Mesenchymal stem cell (in vitro differentiated cells and primary cell): ENCODE measurements around the gene ANXA9.
A peak's percentile ranks its signal among the peaks of the same experiment; 100 is the strongest.

Experiments
- DNase-seq: peaks from one replicate; pipeline ENCODE4 v3.0.0-alpha.2; 2013
- H2AFZ ChIP-seq: one replicate; pipeline ENCODE4 v1.6.1; 2013; ENCODE audit warnings: low read depth, mild to moderate bottlenecking, control low read depth, inconsistent platforms, low read length, moderate library complexity
- H2AK5ac ChIP-seq: 2 replicates; pipeline ENCODE4 v1.6.1; 2013; ENCODE audit warnings: low read length, moderate library complexity, mild to moderate bottlenecking, inconsistent platforms; ENCODE audit not compliant: severe bottlenecking
- H2BK120ac ChIP-seq: one replicate; pipeline ENCODE4 v1.6.1; 2013; ENCODE audit warnings: low read depth, mild to moderate bottlenecking, inconsistent platforms, low read length, moderate library complexity
- H2BK12ac ChIP-seq, 2 experiments: one replicate each; pipeline ENCODE4 v1.6.1; 2013; ENCODE audit warnings: inconsistent platforms in 2 of 2, low read length in 2 of 2, mild to moderate bottlenecking in 2 of 2, moderate library complexity in 2 of 2, control low read depth in 1 of 2
- H2BK15ac ChIP-seq: one replicate; pipeline ENCODE4 v1.6.1; 2013; ENCODE audit warnings: mild to moderate bottlenecking, low read depth, inconsistent platforms; ENCODE audit not compliant: poor library complexity, severe bottlenecking
- H2BK5ac ChIP-seq: 2 replicates; pipeline ENCODE4 v1.6.1; 2013; ENCODE audit warnings: low read depth, mild to moderate bottlenecking, low read length, control low read depth, inconsistent platforms; ENCODE audit not compliant: poor library complexity, severe bottlenecking
- H3K14ac ChIP-seq, 2 experiments: one replicate each; pipeline ENCODE4 v1.6.1; 2013; ENCODE audit warnings: inconsistent platforms in 2 of 2, low read length in 2 of 2, control low read depth in 1 of 2, mild to moderate bottlenecking in 1 of 2, moderate library complexity in 1 of 2
- H3K18ac ChIP-seq, 2 experiments: one replicate each; pipeline ENCODE4 v1.6.1; 2013; ENCODE audit warnings: inconsistent platforms in 2 of 2, low read length in 2 of 2, control low read depth in 1 of 2, low read depth in 1 of 2, mild to moderate bottlenecking in 1 of 2
- H3K23ac ChIP-seq, 2 experiments: one replicate each; pipeline ENCODE4 v1.6.1; 2013; ENCODE audit warnings: inconsistent platforms in 2 of 2, low read length in 2 of 2, mild to moderate bottlenecking in 2 of 2, moderate library complexity in 2 of 2, control low read depth in 1 of 2
- H3K27ac ChIP-seq: 2 replicates; pipeline ENCODE4 v1.5.1; 2013; ENCODE audit warnings: mild to moderate bottlenecking, moderate library complexity, low read length, control low read depth, inconsistent platforms; ENCODE audit not compliant: poor library complexity, severe bottlenecking
- H3K27me3 ChIP-seq, 2 experiments: 2 replicates each; pipeline versions ENCODE4 v1.6.1 to v1.7.0; 2013; ENCODE audit warnings: low read length in 2 of 2, mild to moderate bottlenecking in 2 of 2, moderate library complexity in 2 of 2, control low read depth in 1 of 2, inconsistent platforms in 1 of 2; ENCODE audit not compliant: control insufficient read depth in 1 of 2, insufficient read depth in 1 of 2
- H3K36me3 ChIP-seq, 2 experiments: 2 replicates each; pipeline versions ENCODE4 v1.6.1 to v1.7.0; 2013; ENCODE audit warnings: low read length in 2 of 2, control low read depth in 1 of 2, inconsistent platforms in 1 of 2, low read depth in 1 of 2, mild to moderate bottlenecking in 1 of 2; ENCODE audit not compliant: insufficient read depth in 2 of 2, control insufficient read depth in 1 of 2
- H3K4ac ChIP-seq, 2 experiments: one replicate each; pipeline ENCODE4 v1.6.1; 2013; ENCODE audit warnings: inconsistent platforms in 2 of 2, low read length in 2 of 2, mild to moderate bottlenecking in 2 of 2, moderate library complexity in 2 of 2, control low read depth in 1 of 2, low read depth in 1 of 2
- H3K4me1 ChIP-seq: 2 replicates; pipeline ENCODE4 v1.6.1; 2013; ENCODE audit warnings: low read depth, low read length, control low read depth; ENCODE audit not compliant: control insufficient read depth, insufficient read depth
- H3K4me2 ChIP-seq: 2 replicates; pipeline ENCODE4 v1.6.1; 2013; ENCODE audit warnings: low read length, mild to moderate bottlenecking, inconsistent platforms; ENCODE audit not compliant: poor library complexity, severe bottlenecking
- H3K4me3 ChIP-seq, 2 experiments: 2 replicates each; pipeline versions ENCODE4 v1.5.1 to v1.7.0; 2013; ENCODE audit warnings: low read length in 2 of 2, mild to moderate bottlenecking in 2 of 2, control low read depth in 1 of 2, low read depth in 1 of 2; ENCODE audit not compliant: insufficient read depth in 1 of 2
- H3K79me1 ChIP-seq: replicated peaks from 2 replicates; pipeline ENCODE4 v1.6.1; 2013; ENCODE audit warnings: mild to moderate bottlenecking, control low read depth, low read length, inconsistent platforms; ENCODE audit not compliant: poor library complexity, severe bottlenecking
- H3K9ac ChIP-seq: 2 replicates; pipeline ENCODE4 v1.7.0; 2013; ENCODE audit warnings: mild to moderate bottlenecking, low read length, moderate library complexity
- H3K9me3 ChIP-seq: 2 replicates; pipeline ENCODE4 v1.7.0; 2013; ENCODE audit warnings: mild to moderate bottlenecking, low read length; ENCODE audit not compliant: control insufficient read depth
- H4K8ac ChIP-seq: one replicate; pipeline ENCODE4 v1.6.1; 2013; ENCODE audit warnings: inconsistent platforms, mild to moderate bottlenecking, low read length, moderate library complexity
- H4K91ac ChIP-seq: one replicate; pipeline ENCODE4 v1.6.1; 2013; ENCODE audit warnings: mild to moderate bottlenecking, low read length, inconsistent platforms
- WGBS: methylation state at CpG from one replicate; pipeline ENCODE4 v1.1.7; 2013; ENCODE audit warnings: mixed read lengths; 5-methylcytosine and 5-hydroxymethylcytosine counted together

The ANXA9 gene

DNA sequence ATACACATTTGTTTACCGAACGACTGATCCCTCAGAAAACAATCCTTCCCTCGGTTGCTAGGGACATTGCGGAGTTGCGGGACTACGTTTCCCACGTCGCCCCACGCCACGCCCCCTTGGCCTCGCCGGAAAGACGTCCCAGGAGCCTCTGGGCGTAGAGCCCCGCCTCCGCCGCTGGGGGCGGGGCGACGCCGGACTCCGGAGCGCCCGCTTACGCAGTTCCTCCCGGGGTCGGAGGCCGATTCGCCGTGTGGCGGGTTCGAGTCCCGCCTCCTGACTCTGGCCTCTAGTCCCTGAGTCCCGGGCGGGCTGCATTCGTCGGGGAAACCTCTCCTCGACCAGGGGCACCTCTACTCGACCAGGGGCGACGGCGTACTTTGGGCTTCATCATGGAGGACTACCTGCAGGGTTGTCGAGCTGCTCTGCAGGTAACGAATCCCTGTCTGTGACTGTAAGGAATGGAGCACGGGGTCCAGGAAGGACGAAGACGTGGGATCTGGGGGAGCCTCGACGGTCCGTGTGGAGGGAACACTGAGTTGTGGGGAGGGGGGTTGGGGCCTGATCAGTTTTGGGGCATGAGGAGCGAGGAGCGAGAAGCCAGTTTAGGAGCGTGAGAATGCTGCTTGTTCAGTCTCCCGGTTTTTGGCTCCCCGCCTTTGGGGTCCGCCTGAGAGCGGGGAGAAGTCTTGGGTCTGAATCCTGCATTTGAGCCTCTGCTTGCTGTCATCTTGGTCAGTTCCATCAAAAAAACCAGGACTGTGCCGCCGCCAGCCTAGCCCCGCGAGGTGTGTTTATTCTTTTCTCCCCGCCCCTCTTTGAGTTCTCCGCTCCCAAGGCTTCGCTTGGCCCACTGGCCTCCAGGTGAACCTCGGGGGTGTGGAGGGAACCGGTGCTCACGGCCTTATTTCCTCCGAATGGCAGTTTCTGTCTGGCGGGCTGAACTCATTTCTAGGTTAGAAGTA is 26.4 kb downstream of the ANXA9 start, which contains the start of gene PRUNE1:
Gene PRUNE1, plus strand, starts transcription at position 206 of the 962 bp plus-strand sequence. Its CDS starts 184 bp downstream, at position 390.
- Histone ChIP-seq H2BK12ac (peak within 1 kb of the TSS; percentile 49 to 59), H2AFZ (peak within 1 kb of the TSS; percentile 83)

DNA sequence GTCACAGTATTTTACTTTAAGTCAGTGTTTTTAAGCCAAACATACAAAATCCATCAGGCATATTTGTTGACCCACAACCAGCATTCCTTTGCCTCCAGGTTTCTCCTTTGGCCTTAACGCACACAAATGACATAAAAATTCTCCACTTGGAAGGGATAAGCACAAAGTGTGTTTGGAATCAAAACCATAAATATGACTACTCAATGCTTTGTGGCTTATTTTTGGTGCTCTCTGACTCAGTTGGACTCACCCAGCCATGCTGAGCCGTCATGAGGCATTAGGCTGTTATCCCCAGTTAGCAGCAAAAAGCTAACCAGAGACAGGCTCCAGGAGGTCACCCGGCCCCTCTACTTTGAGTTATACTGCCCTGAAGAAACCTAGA is 27.1 kb downstream of the ANXA9 start:
- peaks cover 13% of the 10 kb centered on the region for H3K79me1 ChIP-seq
- no peaks in the 10 kb centered on the region for H3K27me3 ChIP-seq
- no peak overlapping the region for H4K91ac ChIP-seq
- H2BK12ac ChIP-seq, result no peak overlapping the region
- no peak overlapping the region for H2AFZ ChIP-seq
- H3K23ac ChIP-seq, result no peak overlapping the region
- H2BK120ac ChIP-seq, result no peak overlapping the region
- H3K4me2 ChIP-seq, result peak overlapping the region; percentile 73
- peak overlapping the region in 1 of 2 experiments; percentile 35 for H3K18ac ChIP-seq
- H3K36me3 ChIP-seq, result no peaks in the 10 kb centered on the region
- H3K14ac ChIP-seq, result no peak overlapping the region
- H3K4ac ChIP-seq, result peak overlapping the region in 1 of 2 experiments; percentile 18
- peaks cover 19% of the 10 kb centered on the region for H3K4me1 ChIP-seq
- no peak overlapping the region for H2AK5ac ChIP-seq
- H3K9ac ChIP-seq, result peak overlapping the region; percentile 97
- 81% methylated on average over 3 of the region's 3 CpGs for WGBS
- H3K9me3 ChIP-seq, result no peaks in the 10 kb centered on the region
- H2BK5ac ChIP-seq, result no peak overlapping the region
- H4K8ac ChIP-seq, result no peak overlapping the region
- no peak overlapping the region for H2BK15ac ChIP-seq
- H3K4me3 ChIP-seq, result peak overlapping the region; percentile 73 to 93
- no peak for DNase-seq
- H3K27ac ChIP-seq, result peak overlapping the region; percentile 46

More for the DNA sequence above, 26.4 kb downstream of the ANXA9 start, which contains the start of gene PRUNE1:
- Histone ChIP-seq H3K27ac (peak within 1 kb of the TSS; percentile 49), H2AK5ac (no peak within 1 kb of the TSS), H2BK5ac (peak within 1 kb of the TSS; percentile 2), H4K8ac (peak within 1 kb of the TSS; percentile 93), H3K14ac (peak within 1 kb of the TSS in 1 of 2 experiments; percentile 63), H2BK120ac (no peak within 1 kb of the TSS), H2BK15ac (no peak within 1 kb of the TSS), H3K79me1 (peaks cover 12% of the 10 kb centered on the region), H3K9ac (peak within 1 kb of the TSS; percentile 97), H3K9me3 (no peaks in the 10 kb centered on the region), H3K27me3 (no peaks in the 10 kb centered on the region), H4K91ac (peak within 1 kb of the TSS; percentile 80), H3K4ac (peak within 1 kb of the TSS; percentile 92), H3K18ac (peak within 1 kb of the TSS; percentile 85 to 90), H3K4me3 (peak within 1 kb of the TSS; percentile 73 to 93), H3K23ac (peak within 1 kb of the TSS; percentile 2 to 51), H3K4me2 (peak within 1 kb of the TSS; percentile 73), H3K36me3 (no peaks in the 10 kb centered on the region), H3K4me1 (peaks cover 19% of the 10 kb centered on the region)
- DNase-seq, result peak; percentile 99
- under 1% methylated on average over 64 of the region's 69 CpGs for WGBS

DNA sequence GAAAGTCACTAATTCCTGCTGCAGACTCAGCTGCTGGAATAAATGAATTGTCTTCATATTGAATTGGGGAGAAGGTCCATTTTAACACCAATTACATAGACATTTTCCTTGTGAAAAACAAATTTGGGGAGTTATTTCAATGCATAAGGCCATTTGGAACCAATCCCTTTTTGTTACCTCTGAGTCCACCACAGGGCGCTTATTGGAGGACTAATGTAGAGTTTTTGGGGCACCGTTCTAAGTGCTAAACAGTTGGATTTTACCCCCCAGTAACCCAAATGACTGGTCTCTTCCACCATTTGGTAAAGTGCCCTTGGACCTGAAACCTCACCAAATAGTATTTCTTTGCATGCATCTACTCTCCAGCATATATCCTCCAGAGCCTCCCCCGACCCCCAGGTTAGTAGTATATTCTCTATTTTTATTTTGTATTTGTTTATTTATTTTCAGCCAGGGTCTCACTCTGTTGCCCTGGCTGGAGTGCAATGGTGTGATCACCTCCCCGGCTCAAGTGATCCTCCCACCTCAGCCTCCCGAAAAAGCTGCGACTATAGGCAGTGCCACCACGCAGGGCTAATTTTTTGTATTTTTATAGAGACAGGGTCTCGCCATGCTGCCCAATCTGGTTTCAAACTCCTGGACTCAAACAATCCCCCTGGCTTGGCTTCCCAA is 27.7 kb downstream of the ANXA9 start:
- no peaks in the 10 kb centered on the region for H3K9me3 ChIP-seq
- 100% methylated on average over 7 of the region's 8 CpGs for WGBS
- H3K27ac ChIP-seq, result peak overlapping the region; percentile 46

DNA sequence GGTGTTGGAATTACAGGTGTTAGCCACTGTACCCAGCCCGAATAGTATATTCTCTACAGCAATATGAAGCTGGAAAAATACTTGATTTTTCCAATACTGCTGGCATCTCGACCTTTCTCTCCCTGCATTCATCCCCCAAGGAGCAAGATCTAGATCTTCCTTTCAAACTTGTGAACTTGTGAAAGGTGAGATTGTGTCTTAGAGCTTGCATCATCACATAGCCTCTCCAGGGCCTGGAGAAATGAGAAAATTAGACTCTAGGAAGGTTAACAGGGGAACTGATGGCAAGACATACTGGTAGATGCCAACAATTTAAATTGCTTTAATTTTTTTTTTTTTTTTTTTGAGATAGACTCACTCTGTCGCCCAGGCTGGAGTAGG is 28.2 kb downstream of the ANXA9 start:
- H2BK120ac ChIP-seq, result no peak overlapping the region

More for the DNA sequence above, 27.7 kb downstream of the ANXA9 start:
- H3K36me3 ChIP-seq, result no peaks in the 10 kb centered on the region
- no peak overlapping the region for H4K91ac ChIP-seq
- H2BK15ac ChIP-seq, result no peak overlapping the region
- peak overlapping the region in 1 of 2 experiments; percentile 93 for H3K4me3 ChIP-seq
- no peak overlapping the region for H2BK12ac ChIP-seq
- no peak overlapping the region for H4K8ac ChIP-seq
- H2AK5ac ChIP-seq, result no peak overlapping the region
- peaks cover 17% of the 10 kb centered on the region for H3K79me1 ChIP-seq
- H3K18ac ChIP-seq, result no peak overlapping the region
- no peak overlapping the region for H2BK5ac ChIP-seq
- H3K4me1 ChIP-seq, result peaks cover 16% of the 10 kb centered on the region
- H2AFZ ChIP-seq, result no peak overlapping the region
- H3K14ac ChIP-seq, result no peak overlapping the region
- peak overlapping the region; percentile 97 for H3K9ac ChIP-seq
- no peak overlapping the region for H3K4ac ChIP-seq
- no peak overlapping the region for H3K4me2 ChIP-seq
- DNase-seq, result no peak
- H2BK120ac ChIP-seq, result no peak overlapping the region
- no peak overlapping the region for H3K23ac ChIP-seq
- no peaks in the 10 kb centered on the region for H3K27me3 ChIP-seq

More for the DNA sequence above, 28.2 kb downstream of the ANXA9 start:
- Histone ChIP-seq H2BK12ac (no peak overlapping the region), H3K4me3 (no peak overlapping the region), H4K91ac (no peak overlapping the region), H3K36me3 (no peaks in the 10 kb centered on the region), H3K4me2 (no peak overlapping the region), H2AK5ac (no peak overlapping the region), H3K27me3 (no peaks in the 10 kb centered on the region), H3K4me1 (peaks cover 15% of the 10 kb centered on the region), H2BK5ac (no peak overlapping the region), H3K23ac (no peak overlapping the region), H3K27ac (no peak overlapping the region), H3K9me3 (no peaks in the 10 kb centered on the region), H4K8ac (no peak overlapping the region), H3K79me1 (peaks cover 17% of the 10 kb centered on the region), H2BK15ac (no peak overlapping the region), H3K9ac (no peak overlapping the region), H3K18ac (no peak overlapping the region), H2AFZ (no peak overlapping the region), H3K14ac (no peak overlapping the region), H3K4ac (no peak overlapping the region)
- 91% methylated on average over 1 of the region's 3 CpGs for WGBS
- DNase-seq, result no peak
